GM21576 (cell line): ENCODE measurements around the gene PUS7.
"Not testable (repeated sequence)": the region's sequence is repeated elsewhere in the genome, so short reads cannot be mapped to it uniquely, and the experiment has no call there.

Source experiments
- ATAC-seq: cut with Tn5 transposase; IDR thresholded peaks from one replicate; pipeline ENCODE4 v1.9.1; 2021; ENCODE audit warnings: mild to moderate bottlenecking, moderate library complexity; ENCODE audit not compliant: unreplicated experiment

The PUS7 gene, protein sequence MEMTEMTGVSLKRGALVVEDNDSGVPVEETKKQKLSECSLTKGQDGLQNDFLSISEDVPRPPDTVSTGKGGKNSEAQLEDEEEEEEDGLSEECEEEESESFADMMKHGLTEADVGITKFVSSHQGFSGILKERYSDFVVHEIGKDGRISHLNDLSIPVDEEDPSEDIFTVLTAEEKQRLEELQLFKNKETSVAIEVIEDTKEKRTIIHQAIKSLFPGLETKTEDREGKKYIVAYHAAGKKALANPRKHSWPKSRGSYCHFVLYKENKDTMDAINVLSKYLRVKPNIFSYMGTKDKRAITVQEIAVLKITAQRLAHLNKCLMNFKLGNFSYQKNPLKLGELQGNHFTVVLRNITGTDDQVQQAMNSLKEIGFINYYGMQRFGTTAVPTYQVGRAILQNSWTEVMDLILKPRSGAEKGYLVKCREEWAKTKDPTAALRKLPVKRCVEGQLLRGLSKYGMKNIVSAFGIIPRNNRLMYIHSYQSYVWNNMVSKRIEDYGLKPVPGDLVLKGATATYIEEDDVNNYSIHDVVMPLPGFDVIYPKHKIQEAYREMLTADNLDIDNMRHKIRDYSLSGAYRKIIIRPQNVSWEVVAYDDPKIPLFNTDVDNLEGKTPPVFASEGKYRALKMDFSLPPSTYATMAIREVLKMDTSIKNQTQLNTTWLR

DNA sequence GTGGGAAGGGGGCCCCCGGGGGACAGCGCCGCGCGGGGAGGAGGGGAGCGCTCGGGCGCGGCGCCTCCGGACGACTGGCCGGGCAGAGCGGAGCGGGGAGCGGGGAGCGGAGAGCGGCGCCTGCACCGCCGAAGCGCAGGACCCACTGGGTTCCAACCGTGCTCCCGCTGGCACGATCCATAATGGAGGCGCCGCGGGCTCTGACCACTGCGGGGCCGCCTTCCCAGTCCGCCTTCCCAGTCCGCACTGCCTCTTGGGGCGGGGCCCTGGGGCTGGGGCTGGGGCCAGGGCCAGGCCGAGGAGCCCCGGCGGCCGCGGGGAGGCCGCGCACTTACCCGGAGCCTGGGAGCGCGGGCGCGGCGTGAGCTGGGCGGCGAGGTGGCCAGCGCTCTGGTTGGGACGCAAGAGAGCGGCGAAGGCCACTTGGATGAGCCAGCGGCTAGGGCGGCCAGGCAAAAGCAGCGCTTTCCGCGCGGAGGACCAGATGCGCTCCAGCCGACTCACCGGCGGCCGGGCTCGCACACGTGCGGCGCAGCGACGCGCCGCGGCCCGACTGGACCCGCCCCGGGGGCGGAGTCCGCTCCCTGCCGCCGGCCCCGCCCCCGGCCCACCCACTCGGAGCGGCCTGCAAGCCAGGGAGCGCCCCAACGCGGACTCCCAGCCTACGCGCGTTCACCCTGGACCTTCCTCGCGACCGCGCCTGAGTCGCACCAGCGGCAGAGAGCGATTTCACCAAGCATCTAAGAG, at the start of gene PUS7:
Gene PUS7, minus strand, starts transcription at position 555 of the 747 bp plus-strand sequence. CDS start 13,759 bp downstream, outside the sequence.
- peak; percentile 85 for ATAC-seq

DNA sequence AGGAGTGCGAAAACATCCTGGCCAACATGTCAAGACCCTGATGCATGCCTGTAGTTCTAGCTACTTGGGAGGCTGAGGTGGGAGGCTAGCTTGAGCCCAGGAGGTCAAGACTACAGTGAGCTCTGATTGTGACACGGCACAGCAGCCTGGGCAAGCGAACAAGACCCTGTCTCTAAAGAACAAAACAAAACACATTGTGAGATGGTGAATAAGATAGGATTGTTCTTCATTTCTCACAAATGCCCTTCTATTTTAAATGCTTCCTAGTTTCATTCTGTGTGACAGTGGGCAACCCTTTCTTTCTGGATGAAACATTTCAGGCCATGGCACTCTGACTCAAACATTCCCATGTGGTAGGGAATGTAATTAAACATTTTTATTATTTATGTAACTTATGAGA, 45.8 kb upstream of the PUS7 start:
- no peak for ATAC-seq

DNA sequence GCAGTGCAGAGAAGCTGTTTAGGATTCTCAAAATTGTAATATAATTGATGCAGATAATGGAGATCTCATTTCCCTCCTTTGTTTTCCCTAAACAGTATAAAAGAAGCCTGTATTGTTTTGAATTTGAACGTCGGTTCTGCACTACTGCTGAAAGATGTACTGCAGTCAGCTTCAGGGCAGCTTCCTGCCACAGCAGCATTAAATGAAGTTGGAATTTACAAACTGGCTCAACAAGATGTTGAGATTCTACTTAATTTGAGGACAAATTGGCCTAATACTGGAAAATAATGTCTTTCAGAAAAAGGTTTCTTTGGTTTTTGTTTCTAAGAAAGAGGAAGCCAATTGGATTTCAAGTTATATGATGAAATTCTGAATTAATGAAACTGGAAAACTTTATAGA, 45.0 kb upstream of the PUS7 start:
- ATAC-seq = no peak

DNA sequence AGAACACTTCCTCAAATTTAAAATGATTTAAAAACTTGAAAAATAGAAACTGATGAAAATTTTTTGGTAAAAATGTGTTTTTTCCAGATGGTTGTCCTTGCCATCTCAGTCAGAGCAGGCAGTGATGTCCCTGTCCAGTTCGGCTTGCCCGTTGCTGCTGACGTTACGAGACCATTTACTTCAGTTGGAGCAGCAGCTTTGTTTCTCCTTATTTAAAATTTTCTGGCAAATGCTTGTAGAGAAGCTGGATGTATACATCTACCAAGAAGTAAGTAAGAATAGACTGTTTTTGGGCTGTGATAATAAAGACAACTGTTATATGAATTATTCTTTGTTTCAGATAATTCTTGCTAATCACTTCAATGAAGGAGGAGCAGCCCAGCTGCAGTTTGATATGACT, 43.1 kb upstream of the PUS7 start:
- ATAC-seq = no peak

DNA sequence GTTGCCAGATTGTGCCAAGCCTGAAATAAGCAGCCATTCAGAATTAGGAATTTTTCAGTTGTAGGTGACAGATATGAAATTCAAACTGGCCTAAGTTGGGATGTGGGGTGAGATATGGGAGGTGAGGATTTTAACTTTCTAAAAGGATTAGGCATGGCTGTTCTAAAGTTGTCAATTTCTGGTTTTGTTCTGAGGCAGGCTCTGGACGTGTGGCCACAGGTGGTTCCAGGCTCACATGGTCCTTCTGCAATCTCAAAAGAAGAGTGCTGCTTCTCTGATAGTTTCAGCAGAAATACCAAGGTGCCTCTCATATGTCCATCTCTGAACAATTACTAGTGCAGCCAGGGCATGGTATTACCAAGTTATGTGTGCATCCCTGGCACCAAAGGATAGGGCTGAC, 37.9 kb upstream of the PUS7 start:
- no peak for ATAC-seq

DNA sequence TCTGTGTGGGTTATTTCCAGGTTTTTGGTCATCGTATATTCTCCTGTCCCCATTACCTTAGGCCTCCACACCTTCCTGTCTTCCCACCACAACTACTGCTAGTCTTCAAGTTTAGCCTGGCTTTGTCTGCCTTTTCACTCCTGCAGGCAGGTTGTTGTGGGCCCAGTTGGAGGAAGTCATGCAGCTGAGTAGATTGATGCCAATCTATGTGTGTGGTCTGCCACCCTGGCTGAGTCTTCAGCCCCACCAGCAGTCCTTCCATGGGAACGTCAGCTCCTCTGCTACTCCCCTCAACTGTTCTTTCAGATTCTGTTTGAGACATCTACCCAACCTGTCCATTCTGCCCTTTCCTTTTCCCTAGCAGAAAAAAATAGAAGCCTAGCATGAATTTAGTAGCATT, 16.3 kb upstream of the PUS7 start:
- no peak for ATAC-seq

DNA sequence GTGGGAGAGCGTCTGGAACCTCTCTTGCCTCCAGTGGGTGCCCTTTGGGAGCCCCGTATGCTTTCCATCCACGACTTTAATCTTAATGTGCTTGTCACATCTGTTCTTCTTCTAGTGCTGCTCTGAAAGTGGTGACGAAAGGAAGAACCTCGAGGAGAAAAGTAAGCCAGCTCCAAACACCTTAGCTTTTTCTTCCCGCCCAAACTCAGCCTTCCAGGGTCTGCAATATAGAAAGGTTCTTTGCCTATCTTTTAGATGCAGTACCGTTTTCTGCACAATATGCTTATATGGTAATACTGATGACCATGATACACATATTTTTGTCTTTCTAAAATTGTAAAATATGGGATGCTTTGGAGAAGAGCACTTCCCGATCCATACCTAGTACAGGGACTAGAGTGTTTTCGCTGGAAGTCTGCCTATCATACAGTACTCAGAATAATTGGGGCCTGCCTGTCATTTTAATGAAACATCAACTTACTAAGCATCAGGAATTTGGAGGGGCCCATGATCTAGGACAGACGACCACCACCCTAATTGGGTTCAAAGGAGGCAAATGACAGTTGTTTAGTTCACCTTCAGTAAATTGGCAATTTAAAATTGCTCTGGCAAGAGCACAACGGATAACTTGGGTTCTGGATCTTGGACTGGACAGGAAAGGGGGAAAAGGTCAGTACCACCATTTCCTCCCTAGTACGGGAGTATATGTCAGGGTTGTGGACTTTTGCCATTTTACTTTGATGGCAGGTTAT, 10.8 kb upstream of the PUS7 start:
- ATAC-seq = no peak

DNA sequence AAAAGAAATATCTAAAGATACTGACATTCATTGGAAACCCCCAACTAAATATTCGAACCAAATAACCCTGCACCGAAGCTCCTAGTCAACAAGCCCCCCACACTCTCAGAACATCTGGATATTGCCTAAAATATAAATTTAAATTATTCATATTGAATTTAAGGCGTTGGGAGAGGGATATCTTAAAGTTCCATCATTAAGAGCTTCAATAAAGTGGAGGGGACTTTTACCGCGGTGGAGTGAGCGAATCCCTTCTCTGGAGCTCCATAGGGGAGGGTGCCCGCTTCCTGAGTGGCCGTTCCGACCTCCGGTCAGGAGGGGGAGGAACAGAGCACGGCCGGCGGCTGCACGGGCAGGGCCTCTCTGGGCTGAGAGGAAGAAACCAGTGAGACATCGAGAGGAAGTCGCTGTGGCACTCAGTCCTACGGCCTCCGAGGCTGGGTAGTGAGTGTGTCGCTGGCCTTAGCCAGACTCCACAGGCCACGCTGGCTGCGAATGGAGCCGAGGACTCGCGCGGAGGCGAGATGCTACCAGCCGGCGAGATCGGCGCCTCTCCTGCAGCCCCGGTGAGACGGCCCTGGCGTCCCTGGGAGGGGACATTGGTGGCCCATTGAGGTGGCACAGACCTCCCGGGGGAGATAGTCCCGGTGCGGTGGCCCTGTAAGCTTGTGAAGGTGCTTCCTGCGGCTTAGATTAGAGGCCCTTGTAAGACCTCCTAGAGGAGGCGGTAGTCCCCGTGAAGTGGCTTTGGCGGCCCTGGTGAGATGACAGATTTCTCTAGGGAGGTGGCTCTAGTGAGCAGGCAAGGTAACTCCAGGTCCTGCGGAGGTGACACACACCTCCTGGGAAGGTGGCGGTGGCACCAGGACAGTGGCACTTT, 10.0 kb upstream of the PUS7 start, which contains the start of gene RINT1:
Gene RINT1, plus strand, starts transcription at position 410 of the 880 bp plus-strand sequence. Its CDS starts 115 bp downstream, at position 525.
- peak; percentile 94 for ATAC-seq

DNA sequence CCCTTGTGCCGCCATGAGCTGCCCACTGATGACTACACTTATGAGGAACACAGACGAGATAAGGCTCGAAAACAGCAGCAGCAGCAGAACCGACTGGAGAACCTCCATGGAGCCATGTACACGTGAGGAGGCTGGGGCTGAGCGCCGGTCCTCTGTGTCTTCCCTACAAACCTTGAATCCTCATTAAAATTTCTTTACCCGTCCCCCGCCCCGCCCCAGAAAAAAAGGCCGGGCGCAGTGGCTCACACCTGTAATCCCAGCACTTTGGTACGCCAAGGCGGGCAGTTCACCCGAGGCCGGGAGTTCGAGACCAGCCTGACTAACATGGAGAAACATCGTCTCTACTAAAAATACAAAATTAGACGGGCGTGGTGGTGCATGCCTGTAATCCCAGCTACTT, 8.5 kb upstream of the PUS7 start:
- ATAC-seq = no peak

DNA sequence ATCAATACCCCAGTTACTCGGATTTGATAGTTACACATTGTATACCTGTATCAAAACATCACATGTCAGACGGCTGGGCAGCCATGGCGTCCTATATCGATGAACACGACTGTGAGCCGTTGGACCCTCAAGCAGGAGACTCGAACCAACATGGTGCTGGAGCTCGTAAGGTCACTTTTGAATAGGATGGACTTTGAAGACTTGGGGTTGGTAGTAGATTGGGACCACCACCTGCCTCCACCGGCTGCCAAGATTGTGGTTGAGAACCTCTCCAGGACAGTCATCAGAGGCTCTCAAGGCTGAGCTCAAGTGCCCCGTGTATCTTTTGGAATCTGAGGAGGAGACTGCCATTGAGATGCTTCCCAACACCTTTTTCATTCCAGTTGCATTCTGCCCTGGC, 8.1 kb upstream of the PUS7 start:
- no peak for ATAC-seq

DNA sequence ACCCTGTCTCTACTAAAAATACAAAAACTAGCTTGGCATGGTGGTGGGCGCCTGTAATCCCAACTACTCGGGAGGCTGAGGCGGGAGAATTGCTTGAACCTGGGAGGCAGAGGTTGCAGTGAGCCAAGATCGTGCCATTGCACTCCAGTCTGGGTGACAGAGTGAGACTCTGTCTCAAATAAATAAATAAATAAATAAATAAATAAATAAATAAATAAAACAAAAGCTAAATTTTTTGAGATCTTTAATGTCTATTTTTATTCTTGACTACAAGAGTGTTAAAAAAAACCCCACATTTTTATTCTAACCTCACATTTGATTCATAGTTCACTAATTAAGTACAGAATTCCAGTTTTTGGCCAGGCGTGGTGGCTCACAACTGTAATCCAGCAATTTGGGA, 5.7 kb upstream of the PUS7 start:
- not testable (repeated sequence) for ATAC-seq

DNA sequence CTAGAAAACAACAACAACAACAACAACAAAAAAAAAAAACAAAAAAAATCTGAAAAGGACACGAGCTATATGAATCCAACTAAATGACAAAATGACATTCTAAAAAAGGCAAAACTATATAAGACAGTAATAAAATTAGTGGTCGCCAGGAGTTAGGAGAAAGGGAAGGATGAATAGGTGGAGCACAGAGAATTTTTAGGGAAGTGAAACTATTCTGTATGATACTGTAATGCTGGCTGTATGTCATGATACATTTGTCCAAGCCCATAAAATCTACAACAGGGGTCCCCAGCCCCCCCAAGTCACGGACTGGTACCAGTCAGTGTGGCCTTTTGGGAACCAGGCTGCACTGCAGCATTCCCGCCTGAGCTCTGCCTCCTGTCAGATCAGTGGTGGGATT, 2.8 kb upstream of the PUS7 start:
- ATAC-seq = no peak

DNA sequence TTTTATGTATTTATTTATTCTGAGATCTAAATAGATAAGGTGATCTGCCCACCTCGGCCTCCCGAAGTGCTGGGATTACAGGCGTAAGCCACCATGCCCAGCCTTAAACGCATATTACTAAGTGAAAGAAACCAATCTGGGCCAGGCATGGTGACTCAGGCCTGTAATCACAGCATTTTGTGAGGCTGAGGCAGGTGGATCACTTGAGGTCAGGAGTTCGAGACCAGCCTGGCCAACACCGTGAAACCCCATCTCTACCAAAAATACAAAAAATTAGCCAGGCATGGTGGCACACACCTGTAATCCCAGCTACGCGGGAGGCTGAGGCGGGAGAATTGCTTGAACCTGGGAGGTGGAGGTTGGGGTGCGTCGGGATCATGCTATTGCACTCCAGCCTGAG, 2.4 kb upstream of the PUS7 start:
- ATAC-seq = not testable (repeated sequence)

DNA sequence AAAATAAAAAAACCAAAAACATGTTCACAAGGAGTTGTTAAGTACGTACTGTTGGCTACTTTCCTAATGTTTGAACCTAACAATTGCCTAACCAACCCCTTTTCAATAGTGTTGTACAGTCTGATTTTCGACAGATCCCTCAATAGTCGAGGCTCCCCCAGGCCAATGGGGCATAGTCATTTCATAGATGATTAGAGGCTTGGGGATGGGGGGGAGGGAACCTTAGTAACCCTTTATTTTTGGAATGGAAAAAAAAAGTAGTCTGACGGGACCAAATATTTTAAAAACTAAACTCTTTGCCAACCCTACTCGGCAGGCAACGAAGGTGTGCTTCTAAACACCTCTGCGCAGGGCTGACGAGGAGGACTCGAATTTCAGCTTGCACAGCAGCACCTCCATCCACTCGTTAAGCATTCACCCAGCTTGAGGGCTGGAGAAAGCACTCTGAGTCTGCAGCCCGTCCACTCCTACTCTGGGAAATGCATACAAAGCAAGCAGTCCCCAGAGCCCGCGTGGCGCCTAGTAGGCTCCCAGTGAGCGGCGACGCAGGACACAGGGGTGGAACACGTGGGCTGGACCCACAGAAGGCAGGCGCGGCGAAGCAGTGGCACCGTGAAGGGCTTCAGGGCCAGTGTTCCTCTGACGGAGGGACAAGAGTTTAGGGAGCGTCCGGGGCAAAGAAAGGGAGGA, 899 bp downstream of the PUS7 start:
- ATAC-seq = peak; percentile 30

DNA sequence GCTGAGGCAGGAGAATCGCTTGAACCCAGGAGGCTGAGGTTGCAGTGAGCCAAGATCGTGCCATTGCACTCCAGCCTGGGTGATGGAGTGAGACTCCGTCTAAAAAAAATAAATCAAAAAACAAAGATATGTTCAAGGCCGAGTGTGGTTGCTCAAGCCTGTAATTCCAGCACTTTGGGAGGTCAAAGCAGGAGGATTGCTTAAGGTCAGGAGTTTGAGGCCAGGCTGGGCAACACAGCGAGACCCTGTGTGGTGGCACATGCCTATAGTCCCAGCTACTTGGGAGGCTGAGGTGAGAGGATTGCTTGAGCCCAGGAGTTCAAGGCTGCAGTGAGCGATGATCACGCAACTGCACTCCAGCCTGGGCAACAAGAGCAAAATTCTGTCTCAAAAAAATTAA, 1.5 kb downstream of the PUS7 start:
- not testable (repeated sequence) for ATAC-seq

DNA sequence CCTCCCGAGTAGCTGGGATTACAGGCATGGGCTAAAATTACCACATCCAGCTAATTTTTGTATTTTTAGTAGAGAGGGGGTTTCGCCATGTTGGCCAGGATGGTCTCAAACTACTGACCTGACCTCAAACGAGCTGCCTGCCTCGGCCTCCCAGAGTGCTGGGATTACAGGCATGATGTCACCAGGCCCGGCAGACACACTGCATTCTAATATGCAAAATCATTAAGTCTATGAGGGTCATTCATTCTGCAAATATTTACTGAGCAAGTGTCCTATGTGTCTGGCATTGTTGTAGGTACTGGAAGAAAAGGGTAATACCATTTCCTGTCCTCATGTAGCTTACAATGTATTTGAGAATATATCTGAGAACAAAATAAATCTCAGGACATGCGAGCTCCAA, 2.7 kb downstream of the PUS7 start:
- no peak for ATAC-seq

DNA sequence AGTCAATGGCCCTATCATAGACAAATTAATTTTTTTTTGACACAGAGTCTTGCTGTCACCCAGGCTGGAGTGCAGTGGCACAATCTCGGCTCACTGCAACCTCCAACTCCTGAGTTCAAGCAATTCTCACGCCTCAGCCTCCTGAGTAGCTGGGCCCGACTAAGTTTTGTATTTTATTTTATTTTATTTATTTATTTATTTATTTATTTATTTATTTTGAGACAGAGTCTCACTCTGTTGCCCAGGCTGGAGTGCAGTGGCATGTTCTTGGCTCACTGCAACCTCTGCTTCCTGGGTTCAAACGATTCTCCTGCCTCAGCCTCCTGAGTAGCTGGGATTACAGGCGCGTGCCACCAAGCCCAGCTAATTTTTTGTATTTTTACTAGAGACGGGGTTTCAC, 6.5 kb downstream of the PUS7 start:
- not testable (repeated sequence) for ATAC-seq

DNA sequence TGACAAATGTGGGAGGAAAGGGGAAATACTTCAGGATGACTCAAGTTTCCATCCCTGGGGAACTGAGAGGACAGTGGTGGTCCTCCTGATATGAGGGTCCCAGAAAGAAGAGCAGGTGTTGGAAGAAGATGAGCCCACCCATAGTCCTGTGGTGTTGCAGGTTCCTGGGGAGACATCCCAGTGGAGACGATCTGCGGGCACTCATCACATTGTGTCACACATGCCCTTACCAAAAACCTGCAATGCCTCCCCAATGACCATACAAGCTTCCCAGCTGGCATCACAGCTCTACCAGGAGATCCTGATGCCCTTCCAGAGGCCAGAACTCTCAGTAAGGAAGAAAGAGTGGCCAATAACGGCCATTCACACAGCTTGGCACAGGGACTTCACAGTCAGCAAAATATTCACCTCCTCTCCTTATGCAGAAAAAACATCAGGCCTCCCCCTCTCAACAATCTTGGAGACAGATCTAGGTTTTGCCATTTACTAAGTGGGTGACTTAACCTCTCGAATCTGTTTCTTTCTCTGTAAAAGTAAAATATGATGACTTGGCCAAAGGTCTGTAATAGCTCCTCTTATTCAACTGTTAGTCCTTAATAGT, 9.0 kb downstream of the PUS7 start:
- no peak for ATAC-seq

DNA sequence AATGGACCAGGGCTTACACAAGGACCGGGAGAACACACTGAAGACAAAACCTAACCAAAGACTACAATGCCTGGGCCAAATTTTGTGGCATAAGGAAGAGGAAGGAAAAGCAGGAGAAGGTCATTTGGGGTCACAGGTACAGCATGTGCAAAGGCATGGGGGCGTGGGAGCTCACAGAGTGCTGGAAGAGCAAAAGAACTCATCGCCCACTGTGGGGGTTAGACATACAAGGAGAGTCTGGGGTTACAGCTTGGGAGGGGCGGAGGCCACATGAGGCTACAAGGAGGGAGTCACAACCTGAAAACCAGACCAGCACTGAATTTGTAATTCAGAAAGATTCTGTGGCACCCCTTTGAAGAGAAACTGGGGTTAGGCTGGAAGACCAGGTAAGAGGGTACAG, 9.7 kb downstream of the PUS7 start:
- no peak for ATAC-seq
